H9 (cell line): ENCODE results near the gene NCKAP5L. TPM values are rescaled to one million over a fixed set of nuclear protein-coding genes. Genes with fewer than 3 reads are reported as not detected.

Source experiments
- DNase-seq: peaks from one replicate; pipeline ENCODE4 v3.0.0-alpha.2; 2017
- H2AFZ ChIP-seq: one replicate; pipeline ENCODE4 v1.6.1; 2013; ENCODE audit warnings: mild to moderate bottlenecking, low read length, control low read depth, moderate library complexity
- H2AK5ac ChIP-seq: 2 replicates; pipeline ENCODE4 v1.6.1; 2013; ENCODE audit warnings: low read length, control low read depth, mixed read lengths; ENCODE audit not compliant: insufficient read length
- H2BK120ac ChIP-seq: one replicate; pipeline ENCODE4 v1.6.1; 2013; ENCODE audit warnings: low read depth, mild to moderate bottlenecking, low read length, control low read depth, inconsistent platforms; ENCODE audit not compliant: poor library complexity, severe bottlenecking
- H2BK12ac ChIP-seq: 2 replicates; pipeline ENCODE4 v1.6.1; 2013; ENCODE audit warnings: low read length, control low read depth, mixed read lengths, low read depth; ENCODE audit not compliant: insufficient read length
- H2BK15ac ChIP-seq: 2 replicates; pipeline ENCODE4 v1.6.1; 2013; ENCODE audit warnings: low read depth, low read length, control low read depth
- H2BK20ac ChIP-seq: one replicate; pipeline ENCODE4 v1.6.1; 2013; ENCODE audit warnings: low read depth, mild to moderate bottlenecking, low read length, control low read depth, inconsistent platforms; ENCODE audit not compliant: poor library complexity, severe bottlenecking
- H2BK5ac ChIP-seq: 2 replicates; pipeline ENCODE4 v1.6.1; 2013; ENCODE audit warnings: low read length, control low read depth, mixed read lengths; ENCODE audit not compliant: insufficient read length
- H3K14ac ChIP-seq: 2 replicates; pipeline ENCODE4 v1.6.1; 2013; ENCODE audit warnings: low read length, control low read depth; ENCODE audit not compliant: insufficient read depth
- H3K18ac ChIP-seq: 2 replicates; pipeline ENCODE4 v1.6.1; 2013; ENCODE audit warnings: low read depth, mild to moderate bottlenecking, mixed read lengths, low read length, control low read depth; ENCODE audit not compliant: insufficient read length
- H3K23ac ChIP-seq: 2 replicates; pipeline ENCODE4 v1.6.1; 2013; ENCODE audit warnings: low read length, control low read depth, mixed read lengths, low read depth; ENCODE audit not compliant: insufficient read length
- H3K23me2 ChIP-seq: 2 replicates; pipeline ENCODE4 v1.6.1; 2013; ENCODE audit warnings: low read depth, mild to moderate bottlenecking, mixed read lengths, low read length, control low read depth; ENCODE audit not compliant: insufficient read length, poor library complexity, severe bottlenecking
- H3K27ac ChIP-seq: 2 replicates; pipeline ENCODE4 v1.5.1; 2013; ENCODE audit warnings: low read length, control low read depth, mixed read lengths, low read depth; ENCODE audit not compliant: insufficient read length
- H3K27me3 ChIP-seq: 2 replicates; pipeline ENCODE4 v1.6.1; 2013; ENCODE audit warnings: low read length, control low read depth, inconsistent platforms; ENCODE audit not compliant: insufficient read depth
- H3K4ac ChIP-seq: 2 replicates; pipeline ENCODE4 v1.6.1; 2013; ENCODE audit warnings: low read depth, mild to moderate bottlenecking, control low read depth, inconsistent platforms, low read length, moderate library complexity
- H3K4me1 ChIP-seq: 2 replicates; pipeline ENCODE4 v1.6.1; 2013; ENCODE audit warnings: low read length, control low read depth, inconsistent platforms; ENCODE audit not compliant: insufficient read depth
- H3K4me2 ChIP-seq: 2 replicates; pipeline ENCODE4 v1.6.1; 2013; ENCODE audit warnings: low read length, control low read depth, mixed read lengths; ENCODE audit not compliant: insufficient read length, insufficient read depth
- H3K56ac ChIP-seq: 2 replicates; pipeline ENCODE4 v1.6.1; 2013; ENCODE audit warnings: low read depth, mild to moderate bottlenecking, mixed read lengths, low read length, control low read depth; ENCODE audit not compliant: insufficient read length
- H3K79me1 ChIP-seq: 2 replicates; pipeline ENCODE4 v1.6.1; 2013; ENCODE audit warnings: low read depth, mild to moderate bottlenecking, moderate library complexity, low read length, control low read depth, inconsistent platforms; ENCODE audit not compliant: insufficient read depth, poor library complexity, severe bottlenecking
- H3K79me2 ChIP-seq: 2 replicates; pipeline ENCODE4 v1.6.1; 2013; ENCODE audit warnings: low read length, control low read depth, inconsistent platforms; ENCODE audit not compliant: insufficient read depth
- H3K9ac ChIP-seq: 2 replicates; pipeline ENCODE4 v1.6.1; 2013; ENCODE audit warnings: low read length, control low read depth, mixed read lengths; ENCODE audit not compliant: insufficient read length; ENCODE audit errors: extremely low read depth
- H3K9me3 ChIP-seq: one replicate; pipeline ENCODE4 v1.6.1; 2013; ENCODE audit warnings: low read depth, low read length, inconsistent platforms; ENCODE audit not compliant: control insufficient read depth
- H3T11ph ChIP-seq: one replicate; pipeline ENCODE4 v1.6.1; 2013; ENCODE audit warnings: mild to moderate bottlenecking, low read length, control low read depth, inconsistent platforms
- H4K20me1 ChIP-seq: one replicate; pipeline ENCODE4 v1.6.1; 2013; ENCODE audit not compliant: control insufficient read depth, insufficient read length, insufficient read depth
- H4K5ac ChIP-seq: 2 replicates; pipeline ENCODE4 v1.6.1; 2013; ENCODE audit warnings: low read depth, mild to moderate bottlenecking, mixed read lengths, low read length, control low read depth; ENCODE audit not compliant: insufficient read length
- H4K8ac ChIP-seq: replicated peaks from 2 replicates; pipeline ENCODE4 v1.6.1; 2013; ENCODE audit warnings: low read length, control low read depth, mixed read lengths, low read depth; ENCODE audit not compliant: insufficient read length
- H4K91ac ChIP-seq: 2 replicates; pipeline ENCODE4 v1.6.1; 2013; ENCODE audit warnings: low read depth, mild to moderate bottlenecking, moderate library complexity, mixed read lengths, low read length, control low read depth; ENCODE audit not compliant: insufficient read length
- H3K27ac Mint-ChIP-seq, 3 experiments: 2 replicates in 2 of 3; 3 replicates in 1 of 3; pipeline ENCODE4 v1.8.0; 2020 to 2021; ENCODE audit warnings: mixed read lengths in 3 of 3, mild to moderate bottlenecking in 1 of 3, moderate library complexity in 1 of 3
- H3K27me3 Mint-ChIP-seq: 2 replicates; pipeline ENCODE4 v1.8.0; 2021; ENCODE audit warnings: low read depth, mild to moderate bottlenecking, moderate library complexity, mixed read lengths
- H3K36me3 Mint-ChIP-seq, 3 experiments: 2 replicates in 2 of 3; 3 replicates in 1 of 3; pipeline ENCODE4 v1.8.0; 2020 to 2021; ENCODE audit warnings: low read depth in 3 of 3, mixed read lengths in 3 of 3; ENCODE audit not compliant: insufficient read depth in 1 of 3
- H3K4me1 Mint-ChIP-seq, 2 experiments: 2 replicates each; pipeline ENCODE4 v1.8.0; 2020; ENCODE audit warnings: mixed read lengths in 2 of 2
- H3K4me3 Mint-ChIP-seq, 2 experiments: 2 replicates in 1 of 2; 3 replicates in 1 of 2; pipeline ENCODE4 v1.8.0; 2020 to 2021; ENCODE audit warnings: mild to moderate bottlenecking in 2 of 2, mixed read lengths in 2 of 2, moderate library complexity in 1 of 2
- H3K9me3 Mint-ChIP-seq, 2 experiments: 2 replicates in 1 of 2; 3 replicates in 1 of 2; pipeline ENCODE4 v1.8.0; 2020; ENCODE audit warnings: mild to moderate bottlenecking in 2 of 2, mixed read lengths in 2 of 2, moderate library complexity in 1 of 2
- CTCF ChIP-seq: fragments of 200-600 bp; sonication (generic); conservative IDR thresholded peaks from 3 replicates; pipeline ENCODE4 v1.8.0; 2021; ENCODE audit warnings: antibody characterized with exemption, mild to moderate bottlenecking
- WGBS: extraction: QIAGEN DNeasy Blood & Tissue Kit; methylation state at CpG from one replicate; pipeline ENCODE4 v1.1.7; 2013; ENCODE audit warnings: missing lambda C conversion rate, low lambda C conversion rate, mixed read lengths; ENCODE audit not compliant: insufficient read length; ENCODE audit errors: extremely low coverage; 5-methylcytosine and 5-hydroxymethylcytosine counted together
- total RNA-seq: library from RNA; stranded (reverse); gene quantifications from 2 replicates; pipeline ENCODE4 v1.2.1, GENCODE V29; 2021

The NCKAP5L gene
- total RNA-seq, 1 experiment from 2014 or later: 27.7 TPM

- WGBS: no CpG with 5 or more reads among the region's 8 CpGs
- H3K36me3 Mint-ChIP-seq: no peaks in the 10 kb centered on the region; a peak in 1 of 7 replicates
These were observed 37.5 kb upstream of the NCKAP5L start for GRCh38 chr12:49865782-49866135.

More at GRCh38 chr12:49865782-49866135, 37.5 kb upstream of the NCKAP5L start:
- no peak overlapping the region for H2BK15ac ChIP-seq
- no peak overlapping the region for H3K4me2 ChIP-seq
- no peak overlapping the region for H2BK12ac ChIP-seq
- H3K23me2 ChIP-seq: no peaks in the 10 kb centered on the region
- H3K4me1 ChIP-seq: no peaks in the 10 kb centered on the region
- peak; percentile 23 for DNase-seq
- H4K20me1 ChIP-seq: no peaks in the 10 kb centered on the region
- H2BK120ac ChIP-seq: no peak overlapping the region
- no peaks in the 10 kb centered on the region for H3K79me2 ChIP-seq
- H3K9me3 Mint-ChIP-seq: peaks cover 0 to 5% of the 10 kb centered on the region in 2 experiments; a peak in 3 of 5 replicates
- no peak overlapping the region for H2BK20ac ChIP-seq
- H3K9me3 ChIP-seq: no peaks in the 10 kb centered on the region
- H3K27me3 Mint-ChIP-seq: peaks cover 16% of the 10 kb centered on the region
- no peak overlapping the region for H3K9ac ChIP-seq
- TF ChIP-seq CTCF: no peak
- no peak overlapping the region for H3K27ac Mint-ChIP-seq
- H3K27me3 ChIP-seq: no peaks in the 10 kb centered on the region
- H2AK5ac ChIP-seq: no peak overlapping the region
- H3K14ac ChIP-seq: no peak overlapping the region
- no peak overlapping the region for H3K18ac ChIP-seq
- H3K56ac ChIP-seq: no peak overlapping the region
- no peak overlapping the region for H3T11ph ChIP-seq
- no peak overlapping the region for H3K4me3 Mint-ChIP-seq
- no peak overlapping the region for H3K23ac ChIP-seq
- peaks cover 13 to 14% of the 10 kb centered on the region in 2 experiments for H3K4me1 Mint-ChIP-seq
- no peak overlapping the region for H2AFZ ChIP-seq
- no peaks in the 10 kb centered on the region for H3K79me1 ChIP-seq
- H4K8ac ChIP-seq: no peak overlapping the region
- H3K27ac ChIP-seq: no peak overlapping the region
- no peak overlapping the region for H2BK5ac ChIP-seq
- no peak overlapping the region for H3K4ac ChIP-seq
- no peak overlapping the region for H4K5ac ChIP-seq
- H4K91ac ChIP-seq: peak overlapping the region; percentile 61
